ENCODE results near the gene FXYD5. TPM values are rescaled to one million over a fixed set of nuclear protein-coding genes. Genes with fewer than 3 reads are reported as not detected.

The FXYD5 gene
- total RNA-seq, 1 donor from 2014 or later, result 124 TPM

DNA sequence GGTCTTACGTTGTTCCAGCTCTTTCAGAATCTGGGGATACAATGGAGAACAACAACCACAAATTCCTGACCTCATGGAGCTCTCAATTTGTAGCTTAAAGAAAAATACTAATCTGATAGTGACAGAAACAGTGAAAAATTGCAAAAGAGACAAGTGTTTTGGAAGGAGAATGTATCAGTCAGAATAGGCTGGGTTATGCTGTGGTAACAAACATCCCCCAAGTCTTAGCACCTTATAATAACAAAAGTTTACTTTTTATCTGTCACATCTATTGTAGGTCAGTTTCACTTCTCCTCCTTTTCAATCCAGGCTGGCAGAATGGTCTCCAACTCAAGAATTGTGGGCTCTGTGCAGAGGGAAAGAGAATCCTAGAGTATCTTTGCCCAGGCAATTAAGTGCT is 64.5 kb downstream of the FXYD5 start:
- H3K4me3 ChIP-seq, result no peak overlapping the region
- no peak for TF ChIP-seq CTCF (IDR thresholded peaks at IDR 0.05)
- no peak overlapping the region for H3K27ac ChIP-seq
- H3K9me3 ChIP-seq, result no peaks in the 10 kb centered on the region
- ATAC-seq (no peak), DNase-seq (no peak)
- no peaks in the 10 kb centered on the region for H3K36me3 ChIP-seq
- no peaks in the 10 kb centered on the region for H3K27me3 ChIP-seq
- intact Hi-C loops (cut with DNase I), result no loop called here
- H3K4me1 ChIP-seq, result peaks cover 14% of the 10 kb centered on the region

Other genes starting within 250 kb of the FXYD5 start
- gene ZNF30, start 227.8 kb upstream of the FXYD5 start, total RNA-seq, result 4.8 TPM
- 11.5 TPM for gene ZNF792, start 190.5 kb upstream of the FXYD5 start, total RNA-seq
- gene GRAMD1A, start 154.4 kb upstream of the FXYD5 start, total RNA-seq, result 107 TPM
- 8.7 TPM for gene SCN1B, start 124.3 kb upstream of the FXYD5 start, total RNA-seq
- gene HPN, start 113.0 kb upstream of the FXYD5 start, total RNA-seq, result 36.4 TPM
- 145 TPM for gene FXYD3, start 38.9 kb upstream of the FXYD5 start, total RNA-seq
- 6.7 TPM for gene LGI4, start 19.7 kb upstream of the FXYD5 start, total RNA-seq
- gene FXYD1, start 15.9 kb upstream of the FXYD5 start, total RNA-seq, result 67.6 TPM
- 0.61 TPM for gene FXYD7, start 11.5 kb upstream of the FXYD5 start, total RNA-seq
- gene FAM187B, start 74.0 kb downstream of the FXYD5 start, total RNA-seq, result not detected
- 79.1 TPM for gene LSR, start 94.3 kb downstream of the FXYD5 start, total RNA-seq
- 152 TPM for gene USF2, start 114.2 kb downstream of the FXYD5 start, total RNA-seq
- 1.5 TPM for gene HAMP, start 127.8 kb downstream of the FXYD5 start, total RNA-seq
- not detected for gene MAG, start 137.4 kb downstream of the FXYD5 start, total RNA-seq
- 15.8 TPM for gene CD22, start 174.5 kb downstream of the FXYD5 start, total RNA-seq
- not detected for gene FFAR1, start 193.2 kb downstream of the FXYD5 start, total RNA-seq
- not detected for gene FFAR3, start 203.7 kb downstream of the FXYD5 start, total RNA-seq
- gene GPR42, start 216.3 kb downstream of the FXYD5 start, total RNA-seq, result not detected